T-helper 1 cell treated with Interleukin-12 subunit alpha and Interleukin-12 subunit beta and Interleukin-4 antibody, amounts not matched to agents 30 ng/mL and 1 ng/mL, for 36 hours (primary cell): ENCODE measurements around the gene BCKDHB. TPM values are rescaled to one million over a fixed set of nuclear protein-coding genes. Genes with fewer than 3 reads are reported as not detected.

Experiments used
- intact Hi-C: fragments of 100-400 bp; cut with micrococcal nuclease; formaldehyde crosslinking; loops from one replicate; pipeline ENCODE4 v1.15.1; 2024
- total RNA-seq: library from RNA; stranded (reverse); gene quantifications from 2 replicates; pipeline ENCODE4 v1.2.3, GENCODE V29; 2022

Gene BCKDHB
- total RNA-seq, 1 donor from 2014 or later = 14.3 TPM

DNA sequence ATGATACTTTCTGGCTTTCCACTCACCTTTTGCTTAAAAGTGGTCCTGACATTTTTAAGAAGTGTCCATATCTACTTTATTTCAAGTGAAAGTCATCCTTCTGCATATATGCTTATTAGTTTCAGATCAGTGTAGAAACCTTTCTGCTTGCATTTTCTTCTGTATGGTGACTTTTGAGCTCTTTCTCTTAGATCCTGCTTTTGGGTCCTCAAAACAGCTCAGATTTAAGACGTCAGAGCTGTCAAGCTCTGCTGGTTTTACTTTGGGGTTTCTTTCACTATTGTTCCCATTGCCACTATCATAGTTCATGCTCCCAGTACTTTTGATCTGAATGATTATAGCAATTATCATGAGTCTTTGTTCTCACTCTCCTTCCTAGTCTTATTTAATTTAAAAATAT, 41.7 kb downstream of the BCKDHB start:
- intact Hi-C loops = no loop called here

- intact Hi-C loops = no loop called here
Measured at GRCh38 chr6:80151635-80152034, 45.2 kb downstream of the BCKDHB start.

GRCh38 chr6:80154160-80154559, 47.7 kb downstream of the BCKDHB start:
- intact Hi-C loops = no loop called here

DNA sequence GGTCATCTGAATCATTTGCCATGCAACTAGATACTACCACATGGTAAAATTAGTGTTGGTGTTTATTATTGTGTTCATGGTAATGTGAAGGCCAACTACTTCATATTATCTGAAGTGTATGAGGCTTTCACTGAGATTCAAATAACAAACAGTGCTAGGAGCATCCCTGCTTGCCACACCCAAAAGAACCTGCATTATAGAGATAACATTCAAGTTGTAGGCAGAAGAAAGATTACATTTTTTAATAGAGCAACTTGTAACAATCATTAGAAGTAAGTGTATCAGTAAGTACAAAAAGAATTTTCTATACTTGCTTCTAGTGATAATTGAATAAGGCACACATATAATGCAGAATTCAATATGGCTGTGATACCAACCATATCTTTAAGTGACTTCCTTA, 49.8 kb downstream of the BCKDHB start:
- intact Hi-C loops = no loop called here

- intact Hi-C loops = no loop called here
Measured at GRCh38 chr6:80158478-80158989, 52.1 kb downstream of the BCKDHB start.

GRCh38 chr6:80161434-80161833, 55.0 kb downstream of the BCKDHB start:
- intact Hi-C loops = no loop called here

GRCh38 chr6:80163754-80164187, 57.3 kb downstream of the BCKDHB start:
- intact Hi-C loops = loop anchor here (1.0 to 2.0 kb wide), 3 partner anchors 159 to 1589 kb away; partner anchors contain the start of genes ELOVL4, TENT5A and TTK

- intact Hi-C loops = loop anchor here (1.0 to 2.0 kb wide), 3 partner anchors 59 to 1588 kb away; partner anchors contain the start of genes BCKDHB, ELOVL4 and TENT5A
Measured at GRCh38 chr6:80165143-80165542, 58.7 kb downstream of the BCKDHB start.

DNA sequence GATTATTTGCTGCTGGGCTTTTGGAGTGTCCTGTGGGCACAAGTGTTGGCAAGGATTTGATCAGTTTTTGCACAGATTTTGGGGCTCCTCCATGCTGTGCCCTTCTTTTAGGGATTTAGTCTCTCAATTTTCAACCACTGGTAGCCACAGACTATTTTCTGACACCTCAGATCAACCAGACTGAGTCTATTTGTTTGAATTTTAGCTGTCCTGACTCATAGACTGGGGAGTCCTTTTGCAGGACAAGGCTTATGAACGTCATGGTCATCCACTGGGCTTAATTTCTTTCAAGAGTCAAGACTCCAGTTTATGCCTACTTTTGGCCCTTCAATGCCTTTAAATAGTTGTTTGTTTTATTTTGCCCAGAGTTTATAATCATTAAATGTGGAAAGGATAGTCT, 59.3 kb downstream of the BCKDHB start:
- intact Hi-C loops = loop anchor here (1.0 to 2.0 kb wide), 3 partner anchors 60 to 1587 kb away; partner anchors contain the start of genes BCKDHB, ELOVL4 and TENT5A

GRCh38 chr6:80170433-80170832, 64.0 kb downstream of the BCKDHB start:
- intact Hi-C loops = no loop called here

DNA sequence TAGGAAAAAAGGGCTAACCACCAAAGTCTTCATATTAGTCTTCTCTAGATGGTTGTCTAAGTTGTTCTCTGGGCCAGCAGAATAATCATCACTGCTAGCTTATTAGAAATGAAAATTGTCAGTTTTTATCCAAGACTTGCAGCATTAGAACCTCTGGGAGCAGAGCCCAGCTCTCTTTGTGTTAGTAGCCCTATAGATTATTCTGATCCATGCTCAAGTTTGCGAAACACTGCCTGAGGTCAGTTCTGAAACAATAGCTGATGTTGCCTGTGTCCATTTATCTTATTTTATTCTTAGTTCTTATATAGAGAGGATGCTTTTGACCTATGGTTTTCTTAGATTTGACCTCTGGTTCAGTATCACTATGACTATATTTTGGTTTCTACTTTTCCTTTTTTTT, 66.9 kb downstream of the BCKDHB start:
- intact Hi-C loops = no loop called here

DNA sequence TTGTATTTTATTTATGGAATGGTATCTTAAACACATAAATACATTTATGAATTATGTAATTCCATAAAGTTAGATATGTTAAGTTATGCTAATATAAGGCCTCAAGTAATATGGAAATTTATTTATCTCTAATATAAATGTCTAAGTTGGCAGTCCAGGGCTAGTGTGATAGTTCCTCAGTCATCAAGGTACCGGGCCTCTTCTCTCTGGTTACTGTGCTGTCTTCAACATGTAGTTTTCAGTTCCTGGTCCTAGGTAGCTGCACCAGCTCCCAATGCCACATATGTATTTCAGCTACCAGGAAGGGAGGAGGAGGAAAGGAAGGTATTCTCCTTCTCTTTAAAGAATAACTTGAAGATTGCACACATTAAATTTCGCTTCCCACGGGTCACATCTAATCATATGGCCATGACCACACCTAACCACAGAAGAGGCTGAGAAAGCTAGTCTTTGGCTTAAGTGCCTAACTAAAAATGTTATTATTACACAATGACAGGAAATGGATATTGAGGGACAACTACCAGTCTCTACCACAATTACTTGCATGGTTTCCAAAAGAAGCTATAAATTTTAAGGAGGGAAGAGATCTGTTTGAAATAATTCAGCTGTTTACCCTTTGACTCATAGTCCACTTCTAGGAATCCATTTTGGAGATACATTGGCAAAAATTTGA, 68.6 kb downstream of the BCKDHB start:
- intact Hi-C loops = no loop called here

GRCh38 chr6:80179695-80180094, 73.2 kb downstream of the BCKDHB start:
- intact Hi-C loops = no loop called here

GRCh38 chr6:80181352-80182081, 75.0 kb downstream of the BCKDHB start:
- intact Hi-C loops = no loop called here

GRCh38 chr6:80182308-80182707, 75.8 kb downstream of the BCKDHB start:
- intact Hi-C loops = no loop called here

- intact Hi-C loops = no loop called here
Measured at GRCh38 chr6:80183019-80183795, 76.7 kb downstream of the BCKDHB start.

- intact Hi-C loops = no loop called here
Measured at GRCh38 chr6:80185492-80185891, 79.0 kb downstream of the BCKDHB start.

- intact Hi-C loops = no loop called here
Measured at GRCh38 chr6:80186082-80186481, 79.6 kb downstream of the BCKDHB start.

DNA sequence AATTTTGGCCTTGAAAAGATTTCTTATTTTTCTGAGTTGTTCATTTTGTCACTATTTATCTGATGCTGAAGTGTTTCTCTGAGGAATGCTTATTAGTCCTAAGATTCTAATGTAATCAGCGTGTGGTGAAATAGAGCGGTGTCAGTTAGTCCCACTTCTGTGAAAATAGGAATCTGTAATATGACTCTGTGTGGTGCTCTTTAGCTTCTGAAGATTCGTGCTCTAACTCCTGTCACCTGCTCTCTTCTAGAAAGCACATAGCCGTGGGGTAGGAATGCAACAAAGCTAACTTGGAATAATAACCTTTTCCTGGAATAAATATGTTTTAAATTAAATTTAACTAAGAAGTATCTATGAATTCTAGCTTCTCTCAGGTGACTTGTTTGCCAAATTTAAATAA, 90.4 kb downstream of the BCKDHB start:
- intact Hi-C loops = no loop called here

DNA sequence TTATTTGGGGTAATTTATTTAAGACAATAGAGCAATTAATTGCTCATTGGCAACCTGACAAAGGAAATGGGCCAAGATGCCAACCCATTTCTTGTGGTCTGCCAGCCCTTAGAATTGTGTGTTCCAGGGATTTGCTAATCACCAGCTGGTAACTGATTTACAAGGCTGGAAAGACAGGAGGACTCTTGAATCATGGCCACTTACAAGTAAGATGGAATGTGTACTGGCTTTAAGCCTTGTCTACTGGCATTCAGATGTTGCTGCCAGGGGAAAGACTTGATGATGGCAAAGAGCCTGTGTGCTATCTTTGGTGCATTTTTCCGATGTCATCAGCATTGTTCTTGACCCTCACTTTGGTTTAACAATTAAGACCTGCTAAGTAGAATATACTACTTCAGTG, 91.0 kb downstream of the BCKDHB start:
- intact Hi-C loops = no loop called here

DNA sequence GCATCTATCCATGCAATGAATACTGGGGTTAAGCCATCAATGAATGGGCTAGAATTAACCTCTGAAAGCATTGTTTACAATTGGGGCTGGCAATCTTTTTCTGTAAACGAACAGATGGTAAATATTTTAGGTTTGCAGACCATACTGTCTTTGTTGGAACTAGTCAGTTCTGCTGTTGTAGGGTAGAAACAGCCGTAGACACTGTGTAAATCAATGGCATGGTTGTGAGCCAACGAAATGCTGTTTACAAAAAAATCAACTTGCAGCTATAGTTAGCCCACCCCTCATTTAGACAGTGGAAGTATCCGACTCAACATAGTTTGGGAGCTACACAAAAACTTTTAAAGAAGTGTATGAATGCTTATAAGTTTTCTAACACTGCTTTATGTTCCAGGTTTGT, 91.5 kb downstream of the BCKDHB start:
- intact Hi-C loops = no loop called here

DNA sequence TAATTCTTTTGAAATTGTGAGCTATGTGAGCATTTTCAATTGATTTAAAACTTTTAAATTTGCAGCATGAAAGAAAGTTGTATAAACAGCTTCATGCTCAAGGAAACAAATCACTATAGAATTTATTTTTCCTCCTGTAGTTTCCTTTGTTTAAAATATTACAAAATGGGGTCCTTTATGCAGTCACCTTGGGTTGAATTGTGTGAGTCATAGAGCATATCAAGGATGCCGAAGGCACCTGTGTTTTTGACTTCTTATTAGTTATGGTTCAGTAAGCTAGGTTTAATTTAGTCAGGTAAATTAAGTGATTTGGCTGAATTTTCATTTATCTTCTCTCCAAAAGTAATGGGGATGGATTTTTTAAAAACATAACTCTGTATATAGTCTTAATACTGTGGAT, 96.8 kb downstream of the BCKDHB start:
- intact Hi-C loops = no loop called here
